ENCODE data around the gene F8A3.
"Not testable (repeated sequence)": the region's sequence is repeated elsewhere in the genome, so short reads cannot be mapped to it uniquely, and the experiment has no call there.

F8A3 gene

DNA sequence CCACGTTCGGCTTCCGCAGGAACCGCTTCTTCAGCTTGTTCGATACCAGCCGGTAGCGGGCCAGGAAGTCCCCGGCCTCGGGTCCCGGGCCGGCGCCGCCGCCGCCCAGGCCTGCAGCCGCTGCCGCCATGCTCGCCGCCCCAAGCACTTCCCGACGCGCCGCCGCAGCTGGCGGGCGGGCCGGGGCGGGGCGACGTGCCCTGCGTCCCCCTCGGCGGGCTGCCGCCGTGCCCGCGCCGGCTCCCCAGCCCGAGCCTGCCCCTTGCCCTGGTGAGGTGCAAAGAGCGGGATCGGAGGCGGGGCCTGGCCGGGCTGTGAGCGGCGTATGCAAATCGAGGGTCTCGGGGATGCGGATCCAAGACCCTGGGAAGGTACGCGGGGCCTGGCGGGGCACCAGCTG is at the start of gene F8A3:
Gene F8A3 (minus strand): TSS at position 150 of the 400 bp plus-strand sequence. CDS start 20 bp downstream, at position 130.
- not testable (repeated sequence) for DNase-seq

GRCh38 chrX:155505296-155505695 is 46.9 kb upstream of the F8A3 start:
- no peak for DNase-seq

DNA sequence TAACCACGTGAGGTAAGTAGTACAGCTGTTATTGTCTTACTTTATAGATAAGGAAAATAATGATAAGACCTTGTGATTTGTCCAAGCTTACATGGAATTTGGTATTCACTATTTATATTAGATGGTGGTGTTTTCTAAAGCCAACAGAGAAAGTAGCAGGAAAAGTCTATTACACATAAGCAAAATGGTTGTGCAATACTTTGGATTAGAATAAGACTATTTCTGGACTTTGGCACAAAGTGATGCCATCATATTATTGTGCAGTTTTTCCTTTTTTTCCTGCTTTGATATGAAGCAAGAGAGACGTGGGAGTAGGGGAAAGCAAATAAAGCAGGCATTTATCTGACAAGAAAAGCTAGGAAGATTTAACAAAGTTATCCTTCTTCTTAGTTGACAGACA is 36.7 kb upstream of the F8A3 start:
- DNase-seq = not testable (repeated sequence)

DNA sequence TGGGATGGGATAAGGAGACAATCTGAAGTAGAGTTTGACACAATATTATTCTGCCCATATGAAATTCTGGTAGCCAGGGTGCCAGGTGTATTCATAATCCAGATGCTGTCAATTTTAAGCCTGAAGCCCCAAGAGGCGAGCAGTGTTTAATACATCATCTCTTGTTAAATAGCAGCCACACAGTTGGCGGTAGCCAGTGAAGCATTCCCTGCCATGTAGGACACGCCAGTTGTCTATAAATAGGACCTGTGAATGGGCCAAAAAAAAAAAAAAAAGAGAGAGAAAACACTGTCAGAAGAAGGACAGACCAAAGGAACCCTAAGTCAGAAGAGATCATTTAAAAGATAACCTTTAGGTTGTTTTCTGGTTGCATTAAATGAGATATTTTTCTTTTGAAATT is 33.0 kb upstream of the F8A3 start:
- DNase-seq = not testable (repeated sequence)

- DNase-seq = not testable (repeated sequence)
These were observed 18.7 kb upstream of the F8A3 start for GRCh38 chrX:155477136-155477535.

GRCh38 chrX:155466269-155466938 is 8.0 kb upstream of the F8A3 start:
- DNase-seq = not testable (repeated sequence)

DNA sequence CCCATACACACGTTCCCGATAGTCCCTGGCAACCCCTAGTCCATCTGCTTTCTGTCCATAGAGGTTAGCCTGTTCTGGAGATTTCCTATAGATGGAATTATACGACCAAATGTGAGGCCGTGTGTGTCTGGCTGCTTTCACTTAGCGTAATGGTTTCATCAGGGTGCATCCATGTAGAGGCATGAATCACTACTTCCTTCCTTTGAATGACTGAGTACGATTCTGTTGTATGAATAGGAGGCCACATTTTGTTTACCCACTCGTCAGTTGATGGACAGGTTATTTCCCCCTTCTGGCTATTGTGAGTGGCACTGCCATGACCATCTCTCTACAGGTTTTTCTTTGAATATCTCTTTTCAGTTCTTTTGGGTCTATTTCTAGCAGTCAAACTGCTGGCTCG is 2.1 kb upstream of the F8A3 start:
- not testable (repeated sequence) for DNase-seq

- DNase-seq = not testable (repeated sequence)
These were observed 516 bp downstream of the F8A3 start for GRCh38 chrX:155457761-155458447.

GRCh38 chrX:155441097-155441496 is 17.3 kb downstream of the F8A3 start:
- no peak for DNase-seq

- no peak for DNase-seq
These were observed 22.7 kb downstream of the F8A3 start for GRCh38 chrX:155435744-155436112.

GRCh38 chrX:155434906-155435743 is 23.3 kb downstream of the F8A3 start:
- DNase-seq = no peak

DNA sequence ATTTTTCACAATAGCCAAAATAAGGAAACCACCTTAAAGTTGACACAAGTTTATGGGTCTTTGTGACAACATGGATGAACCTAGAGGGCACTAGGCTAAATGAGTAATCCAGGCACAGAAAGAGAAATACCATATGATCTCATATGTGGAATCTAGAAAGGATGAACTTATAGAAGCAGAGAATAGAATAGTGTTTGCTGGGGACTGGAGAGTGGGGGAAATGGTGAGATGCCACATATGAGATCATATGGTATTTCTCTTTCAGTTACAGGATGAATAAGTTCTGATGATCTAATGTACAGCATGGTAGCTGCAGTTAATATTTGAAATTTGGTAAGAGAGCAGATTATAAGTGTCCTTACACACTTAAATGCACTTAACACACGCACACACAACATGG is 40.7 kb downstream of the F8A3 start:
- no peak for DNase-seq
